SK-N-SH (cell line): Measurements from ENCODE around the gene MLLT10. TPM values are rescaled to one million over a fixed set of nuclear protein-coding genes. Genes with fewer than 3 reads are reported as not detected.

Experiments
- CTCF ChIA-PET: fragments of 300-600, 350-600 bp; formaldehyde crosslinking; extraction: SDS; loops from one replicate; lab custom pipeline; 2021; lab: Yijun Ruan, JAX
- POLR2A ChIA-PET: fragments of 350-600 bp; sonication (Branson Sonifier 250); formaldehyde crosslinking; extraction: SDS; loops from one replicate; lab custom pipeline; 2020; ENCODE audit warnings: antibody characterized with exemption, inconsistent platforms; lab: Yijun Ruan, JAX
- DNase-seq: peaks from one replicate; pipeline ENCODE4 v3.0.0; 2012
- H2AFZ ChIP-seq: fragments of 200-600 bp; sonication (generic); 2 replicates; pipeline ENCODE4 v1.8.1; 2016; ENCODE audit warnings: antibody characterized with exemption, mild to moderate bottlenecking, low read depth
- H3F3A ChIP-seq: fragments of 200-600 bp; sonication (generic); replicated peaks from 2 replicates; pipeline ENCODE3; 2016; ENCODE audit warnings: antibody characterized with exemption, mild to moderate bottlenecking; ENCODE audit not compliant: insufficient read depth
- H3K27ac ChIP-seq, 2 experiments: fragments of 200-500 bp in 1 of 2; fragments of 200-600 bp in 1 of 2; sonication (Bioruptor generic) in 1 of 2; sonication (generic), shearing (Covaris generic) in 1 of 2; 2 replicates each; pipeline versions ENCODE4 v1.5.1 to v1.6.1; 2014 to 2016; ENCODE audit warnings: low read depth in 2 of 2, inconsistent platforms in 1 of 2, low read length in 1 of 2, mild to moderate bottlenecking in 1 of 2, mixed read lengths in 1 of 2
- H3K27me3 ChIP-seq: fragments of 200-600 bp; sonication (generic), shearing (Covaris generic); 2 replicates; pipeline ENCODE4 v1.6.1; 2016; ENCODE audit warnings: mixed run types; ENCODE audit not compliant: insufficient read depth
- H3K36me3 ChIP-seq, 2 experiments: fragments of 200-500 bp in 1 of 2; fragments of 200-600 bp in 1 of 2; sonication (Bioruptor generic) in 1 of 2; sonication (generic) in 1 of 2; replicated peaks in 1 of 2; 2 replicates each; pipeline versions ENCODE3 to v1.5.1; 2014 to 2016; ENCODE audit warnings: low read length in 1 of 2, mild to moderate bottlenecking in 1 of 2; ENCODE audit not compliant: insufficient read depth in 2 of 2, control insufficient read depth in 1 of 2
- H3K4me1 ChIP-seq, 2 experiments: fragments of 200-500 bp in 1 of 2; fragments of 200-600 bp in 1 of 2; sonication (Bioruptor generic) in 1 of 2; sonication (generic), shearing (Covaris generic) in 1 of 2; 2 replicates each; pipeline versions ENCODE4 v1.5.1 to v1.6.1; 2014 to 2016; ENCODE audit warnings: low read depth in 1 of 2, low read length in 1 of 2, mixed run types in 1 of 2; ENCODE audit not compliant: insufficient read depth in 2 of 2, control insufficient read depth in 1 of 2
- H3K4me2 ChIP-seq: fragments of 200-600 bp; sonication (generic), shearing (Covaris generic); 2 replicates; pipeline ENCODE4 v1.6.1; 2017; ENCODE audit warnings: mixed run types
- H3K4me3 ChIP-seq, 2 experiments: fragments of 200-500 bp in 1 of 2; fragments of 200-600 bp in 1 of 2; sonication (Bioruptor generic) in 1 of 2; sonication (generic), shearing (Covaris generic) in 1 of 2; 2 replicates each; pipeline versions ENCODE4 v1.5.1 to v1.8.1; 2014 to 2016; ENCODE audit warnings: low read depth in 2 of 2, inconsistent platforms in 1 of 2, low read length in 1 of 2, mild to moderate bottlenecking in 1 of 2, mixed read lengths in 1 of 2, moderate library complexity in 1 of 2
- H3K79me2 ChIP-seq: fragments of 200-600 bp; sonication (generic); 2 replicates; pipeline ENCODE4 v1.8.1; 2017; ENCODE audit warnings: mild to moderate bottlenecking; ENCODE audit not compliant: insufficient read depth
- H3K9ac ChIP-seq: fragments of 200-600 bp; sonication (generic); 2 replicates; pipeline ENCODE4 v1.6.1; 2017; ENCODE audit warnings: mixed run types
- H3K9me2 ChIP-seq: fragments of 200-600 bp; sonication (generic); 2 replicates; pipeline ENCODE4 v1.6.1; 2017; ENCODE audit warnings: mixed run types
- H3K9me3 ChIP-seq: fragments of 200-600 bp; sonication (generic); 2 replicates; pipeline ENCODE4 v1.6.1; 2017; ENCODE audit warnings: mixed run types, mild to moderate bottlenecking, moderate library complexity
- H4K20me1 ChIP-seq: fragments of 200-600 bp; sonication (generic); 2 replicates; pipeline ENCODE4 v1.6.1; 2017; ENCODE audit warnings: mild to moderate bottlenecking, mixed run types; ENCODE audit not compliant: insufficient read depth
- ELF1 ChIP-seq: IDR thresholded peaks from 2 replicates; pipeline ENCODE4 v1.4.0; 2012
- FOXJ3 ChIP-seq: sonication (generic); formaldehyde crosslinking; IDR thresholded peaks from 2 replicates; pipeline ENCODE4 v1.5.1; 2020; ENCODE audit warnings: mild to moderate bottlenecking, missing genetic modification reagents
- FOXM1 ChIP-seq: IDR thresholded peaks from 2 replicates; pipeline ENCODE4 v1.4.0; 2012; ENCODE audit warnings: low read depth, mild to moderate bottlenecking
- GABPA ChIP-seq: IDR thresholded peaks from 2 replicates; pipeline ENCODE4 v1.4.0; 2012; ENCODE audit warnings: low read depth, mild to moderate bottlenecking
- GATA2 ChIP-seq: sonication (generic); formaldehyde crosslinking; IDR thresholded peaks from 2 replicates; pipeline ENCODE4 v1.5.0; 2020; ENCODE audit warnings: mild to moderate bottlenecking, missing genetic modification reagents
- IRF3 ChIP-seq: fragments of 150-350 bp; IDR thresholded peaks from 2 replicates; pipeline ENCODE4 v1.6.1; 2016; ENCODE audit warnings: mild to moderate bottlenecking, low read depth, low read length
- MAX ChIP-seq: IDR thresholded peaks from 2 replicates; pipeline ENCODE4 v1.4.0; 2012; ENCODE audit warnings: low read depth
- MEF2A ChIP-seq: IDR thresholded peaks from 2 replicates; pipeline ENCODE4 v1.4.0; 2012; ENCODE audit warnings: low read depth, borderline replicate concordance
- POLR2AphosphoS5 ChIP-seq: IDR thresholded peaks from 2 replicates; pipeline ENCODE4 v1.6.1; 2012; ENCODE audit warnings: low read depth, low read length
- RAD21 ChIP-seq: IDR thresholded peaks from 2 replicates; pipeline ENCODE4 v1.6.1; 2012; ENCODE audit warnings: mild to moderate bottlenecking, low read length
- RFX5 ChIP-seq: IDR thresholded peaks from 2 replicates; pipeline ENCODE4 v1.6.1; 2012; ENCODE audit warnings: mild to moderate bottlenecking, improper control_type of control experiment, low read length
- TCF12 ChIP-seq: IDR thresholded peaks from 2 replicates; pipeline ENCODE4 v1.4.0; 2012
- USF2 ChIP-seq: fragments of 150-350 bp; IDR thresholded peaks from 2 replicates; pipeline ENCODE4 v1.6.1; 2017; ENCODE audit warnings: antibody characterized with exemption, low read length, low read depth, borderline replicate concordance
- ZBTB33 ChIP-seq: IDR thresholded peaks from 2 replicates; pipeline ENCODE4 v1.4.0; 2012; ENCODE audit warnings: low read depth, borderline replicate concordance
- WGBS: methylation state at CpG from one replicate; pipeline ENCODE4 v1.1.6; 2017; ENCODE audit warnings: low lambda C conversion rate; 5-methylcytosine and 5-hydroxymethylcytosine counted together
- polyA plus RNA-seq, 3 experiments: library from polyadenylated mRNA; depleted of rRNA; stranded (reverse); fragments of >200 nt; gene quantifications; 2 replicates each; pipeline ENCODE4 v1.2.3, GENCODE V29; 2012
- TF ChIP-seq, protein P1 (sequence below): fragments of 200-600 bp; sonication (generic); IDR thresholded peaks from 2 replicates; pipeline ENCODE4 v1.6.1; 2017; ENCODE audit warnings: antibody characterized with exemption, mild to moderate bottlenecking, moderate library complexity

Gene MLLT10
- polyA plus RNA-seq, 1 of the 3 experiments (the other 2 are of a cell fraction): 26.0 TPM

- Histone ChIP-seq H3K36me3 (peaks cover 4 to 14% of the 10 kb centered on the region in 2 experiments), H3K9me3 (peaks cover 9% of the 10 kb centered on the region; the same call in 1 of the 2 replicates), H3K27ac (no peak overlapping the region), H2AFZ (no peak overlapping the region), H3K79me2 (peaks cover 85% of the 10 kb centered on the region), H4K20me1 (peaks cover 23% of the 10 kb centered on the region), H3K4me3 (no peak overlapping the region), H3K4me1 (peaks cover 0 to 9% of the 10 kb centered on the region in 2 experiments; a peak in 1 of 4 replicates), H3K4me2 (no peak overlapping the region), H3K9me2 (no peaks in the 10 kb centered on the region), H3F3A (no peaks in the 10 kb centered on the region), H3K27me3 (no peaks in the 10 kb centered on the region), H3K9ac (no peak overlapping the region)
- 93% methylated on average over 3 of the region's 5 CpGs for whole genome bisulfite sequencing
- ChIA-PET CTCF (interaction anchor here (1.1 kb wide), 1 partner anchor 11 kb away, joined by 3 read pairs; no protein-coding TSS in a partner anchor), POLR2A (no interaction called here)
- TF ChIP-seq FOXM1 (no peak), MEF2A (no peak), GABPA (no peak), GATA2 (no peak), POLR2AphosphoS5 (no peak), IRF3 (no peak), MAX (no peak), RFX5 (no peak), USF2 (no peak), FOXJ3 (CRISPR knock-in tag) (no peak), ELF1 (no peak), RAD21 (no peak), ZBTB33 (no peak), TCF12 (no peak)
- TF ChIP-seq, protein P1, sequence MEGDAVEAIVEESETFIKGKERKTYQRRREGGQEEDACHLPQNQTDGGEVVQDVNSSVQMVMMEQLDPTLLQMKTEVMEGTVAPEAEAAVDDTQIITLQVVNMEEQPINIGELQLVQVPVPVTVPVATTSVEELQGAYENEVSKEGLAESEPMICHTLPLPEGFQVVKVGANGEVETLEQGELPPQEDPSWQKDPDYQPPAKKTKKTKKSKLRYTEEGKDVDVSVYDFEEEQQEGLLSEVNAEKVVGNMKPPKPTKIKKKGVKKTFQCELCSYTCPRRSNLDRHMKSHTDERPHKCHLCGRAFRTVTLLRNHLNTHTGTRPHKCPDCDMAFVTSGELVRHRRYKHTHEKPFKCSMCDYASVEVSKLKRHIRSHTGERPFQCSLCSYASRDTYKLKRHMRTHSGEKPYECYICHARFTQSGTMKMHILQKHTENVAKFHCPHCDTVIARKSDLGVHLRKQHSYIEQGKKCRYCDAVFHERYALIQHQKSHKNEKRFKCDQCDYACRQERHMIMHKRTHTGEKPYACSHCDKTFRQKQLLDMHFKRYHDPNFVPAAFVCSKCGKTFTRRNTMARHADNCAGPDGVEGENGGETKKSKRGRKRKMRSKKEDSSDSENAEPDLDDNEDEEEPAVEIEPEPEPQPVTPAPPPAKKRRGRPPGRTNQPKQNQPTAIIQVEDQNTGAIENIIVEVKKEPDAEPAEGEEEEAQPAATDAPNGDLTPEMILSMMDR: no peak
- DNase-seq: no peak
These were observed 171.3 kb downstream of the MLLT10 start for GRCh38 chr10:21705142-21705827.
